RCC 7860 (cell line): ENCODE data around the gene ARRDC3.
"Not testable (repeated sequence)": the region's sequence is repeated elsewhere in the genome, so short reads cannot be mapped to it uniquely, and the experiment has no call there.

Experiments
- DNase-seq: peaks from one replicate; pipeline ENCODE4 v3.0.0-alpha.2; 2015; ENCODE audit warnings: low spot score
- FAIRE-seq: peaks from 2 replicates; lab custom pipeline; 2012; peaks lifted over from hg19 to GRCh38; lab: Jason Lieb, UNC

ARRDC3 gene

GRCh38 chr5:91383027-91383955, at the start of gene ARRDC3:
Gene ARRDC3, minus strand, starts transcription at chr5:91383317. Its CDS starts 225 bp downstream, at chr5:91383092.
- DNase-seq (peak; percentile 88), FAIRE-seq (no peak)

DNA sequence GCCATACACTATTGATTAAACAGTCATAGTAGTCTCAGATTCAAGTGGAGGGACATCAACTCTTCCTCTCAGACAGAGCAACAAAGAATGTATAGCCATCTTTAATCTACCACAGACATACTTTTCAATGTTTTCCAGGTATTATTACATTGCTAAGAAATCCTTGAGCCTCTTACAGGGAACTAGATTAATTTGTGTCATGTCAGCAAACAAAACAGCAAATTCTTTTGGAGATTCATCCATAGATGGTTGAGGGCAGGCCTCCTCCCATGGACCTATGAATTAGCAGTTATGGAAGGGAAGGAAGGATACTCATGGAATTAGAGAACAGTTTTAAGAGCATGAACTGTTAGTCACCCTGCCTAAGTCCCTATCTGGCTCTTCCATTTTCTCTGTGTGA, 47.8 kb upstream of the ARRDC3 start:
- DNase-seq (no peak), FAIRE-seq (no peak)

- FAIRE-seq (no peak), DNase-seq (no peak)
These were observed 41.7 kb upstream of the ARRDC3 start for GRCh38 chr5:91424638-91425436.

- DNase-seq (no peak), FAIRE-seq (no peak)
These were observed 40.8 kb upstream of the ARRDC3 start for GRCh38 chr5:91423871-91424270.

- DNase-seq, result no peak
- no peak for FAIRE-seq
These were observed 37.8 kb upstream of the ARRDC3 start for GRCh38 chr5:91420879-91421278.

DNA sequence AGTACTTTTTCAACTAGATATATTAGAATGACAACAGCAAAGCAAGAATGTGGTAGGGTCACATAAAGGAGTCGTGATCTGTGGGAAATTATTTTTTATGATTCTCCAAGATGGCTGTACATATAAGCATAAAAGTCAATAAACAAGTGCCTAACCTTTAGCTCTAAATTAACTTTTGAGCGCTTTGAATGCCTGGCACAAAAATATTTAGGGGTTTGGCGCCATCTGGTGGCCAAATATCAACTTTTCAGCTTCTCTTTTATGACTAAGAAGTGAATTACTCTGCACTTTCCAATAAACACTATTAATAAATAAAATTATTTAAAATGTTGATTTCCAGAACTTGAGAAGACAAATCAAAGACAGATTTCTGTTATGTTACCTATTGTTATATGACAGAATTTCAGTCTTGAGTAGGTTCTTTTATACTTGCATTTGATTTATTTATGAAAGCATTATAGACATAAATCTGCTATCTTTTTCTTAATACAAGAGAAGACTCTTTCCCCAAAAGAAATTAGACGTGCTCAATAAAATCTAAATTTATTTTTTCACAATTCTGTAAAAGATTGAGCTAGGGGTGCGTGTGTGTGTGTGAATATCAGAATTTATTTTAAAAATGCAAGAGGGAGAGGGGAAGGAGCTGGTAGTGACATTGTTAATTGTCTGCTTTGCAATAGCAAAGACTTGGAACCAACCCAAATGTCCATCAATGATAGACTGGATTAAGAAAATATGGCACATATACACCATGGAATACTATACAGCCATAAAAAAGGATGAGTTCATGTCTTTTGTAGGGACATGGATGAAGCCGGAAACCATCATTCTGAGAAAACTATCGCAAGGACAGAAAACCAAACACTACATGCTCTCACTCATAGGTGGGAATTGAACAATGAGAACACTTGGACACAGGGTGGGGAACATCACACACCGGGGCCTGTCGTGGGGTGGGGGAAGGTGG, 36.7 kb upstream of the ARRDC3 start:
- peak; percentile 74 for FAIRE-seq
- peak; percentile 8 for DNase-seq

GRCh38 chr5:91419136-91419535, 36.0 kb upstream of the ARRDC3 start:
- no peak for FAIRE-seq

DNA sequence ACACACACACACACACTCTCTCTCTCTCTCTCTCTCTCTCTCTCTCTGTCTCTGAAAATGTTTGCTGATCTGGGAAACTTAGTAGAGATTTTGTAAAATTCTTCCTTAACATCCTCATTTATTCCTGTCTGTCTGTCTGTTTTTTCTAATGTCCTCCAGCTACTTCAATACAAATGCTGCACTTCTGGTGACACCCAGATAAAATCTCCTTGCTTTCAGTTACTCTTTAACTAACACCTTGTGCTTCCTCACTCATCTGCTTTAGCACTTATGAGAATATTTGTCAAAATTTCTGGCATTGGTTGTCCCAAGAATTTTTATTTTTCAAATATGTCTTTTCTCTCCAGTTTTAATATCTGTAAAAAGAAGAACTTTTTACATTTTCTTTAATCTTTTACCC, 35.0 kb upstream of the ARRDC3 start:
- no peak for FAIRE-seq

More at GRCh38 chr5:91419136-91419535, 36.0 kb upstream of the ARRDC3 start:
- no peak for DNase-seq

DNA sequence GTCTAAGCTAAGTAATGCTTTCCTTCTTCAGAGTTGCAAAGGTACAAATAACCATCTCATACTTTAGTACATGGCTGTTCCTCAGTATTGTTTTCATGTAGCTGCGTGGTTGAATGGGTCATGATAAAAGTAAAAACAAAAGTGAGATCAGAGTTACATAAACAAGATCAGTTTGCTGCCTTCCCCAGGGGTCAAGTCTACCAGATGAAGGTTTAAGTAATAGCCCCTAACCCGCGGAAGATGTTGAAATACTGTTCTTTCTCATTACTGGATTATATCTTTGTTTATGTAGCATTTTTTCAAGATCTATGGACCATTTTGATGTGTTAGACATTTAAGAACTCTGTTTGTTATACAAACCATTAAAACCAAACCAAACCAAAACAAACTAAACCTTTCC, 34.1 kb upstream of the ARRDC3 start:
- DNase-seq, result no peak
- FAIRE-seq, result no peak

More for the DNA sequence above, 35.0 kb upstream of the ARRDC3 start:
- no peak for DNase-seq

- no peak for DNase-seq
- FAIRE-seq, result no peak
These were observed 33.4 kb upstream of the ARRDC3 start for GRCh38 chr5:91416491-91416890.

DNA sequence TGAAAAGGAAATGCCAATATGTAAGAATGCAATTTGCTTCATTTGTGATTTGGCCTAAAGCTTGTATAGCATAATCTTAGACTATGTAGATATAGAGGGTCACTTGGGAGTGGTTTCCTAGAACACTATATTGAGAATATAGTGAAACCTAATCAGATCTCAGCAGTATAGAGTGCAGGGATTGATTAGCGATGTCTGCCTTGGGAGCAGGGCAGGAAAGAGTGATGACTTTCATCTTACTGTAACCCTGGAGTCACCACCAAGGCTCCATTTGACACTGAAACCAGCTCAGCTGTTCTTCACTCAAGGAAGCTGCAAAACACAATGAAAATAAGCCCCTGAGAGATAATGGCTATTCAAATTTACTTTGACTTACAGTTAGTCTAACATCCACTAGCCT, 26.2 kb upstream of the ARRDC3 start:
- FAIRE-seq, result no peak
- DNase-seq, result no peak

GRCh38 chr5:91408710-91409109, 25.6 kb upstream of the ARRDC3 start:
- FAIRE-seq (no peak), DNase-seq (no peak)

- no peak for FAIRE-seq
- DNase-seq, result no peak
These were observed 24.1 kb upstream of the ARRDC3 start for GRCh38 chr5:91407204-91407603.

DNA sequence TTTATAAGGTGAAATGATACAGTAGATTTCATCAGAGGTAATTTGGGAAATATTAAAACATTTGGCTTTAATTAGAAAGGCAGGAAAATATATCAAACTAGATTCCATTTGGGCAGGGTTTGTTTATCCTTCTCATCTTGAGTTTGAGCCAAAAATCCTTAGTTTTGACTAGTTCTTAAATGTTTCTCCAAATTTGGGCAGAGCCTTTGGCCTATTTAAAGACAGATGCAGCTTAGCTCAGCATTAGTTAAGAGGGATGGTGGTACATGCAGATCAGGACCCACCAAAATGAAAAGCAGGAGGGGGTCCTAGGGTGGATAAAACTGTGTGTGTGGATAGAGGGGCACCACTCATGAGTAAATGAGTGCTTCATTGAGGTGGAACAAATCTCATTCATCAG, 20.3 kb upstream of the ARRDC3 start:
- FAIRE-seq (no peak), DNase-seq (no peak)

DNA sequence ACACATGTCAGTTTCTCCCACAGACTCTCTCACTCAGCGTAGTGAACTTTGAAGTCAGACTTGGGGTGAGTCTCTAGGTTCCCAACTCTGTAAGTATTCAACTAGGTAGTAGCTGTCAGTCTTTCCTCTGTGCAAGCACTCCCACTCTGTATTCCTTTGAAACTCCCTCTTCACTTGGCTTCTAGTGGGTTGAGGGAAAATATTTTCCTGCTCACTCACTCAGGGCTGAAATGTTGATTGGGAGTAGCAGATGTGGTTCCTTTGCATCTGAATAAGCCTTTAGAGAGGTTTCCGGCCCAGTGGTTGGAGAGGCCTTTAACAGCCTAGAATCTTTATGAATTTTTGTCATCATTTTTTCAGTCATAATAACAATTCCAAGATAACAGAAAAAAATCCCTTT, 18.1 kb upstream of the ARRDC3 start:
- FAIRE-seq, result no peak
- no peak for DNase-seq

GRCh38 chr5:91397791-91398190, 14.7 kb upstream of the ARRDC3 start:
- DNase-seq, result no peak
- no peak for FAIRE-seq

GRCh38 chr5:91390268-91390667, 7.2 kb upstream of the ARRDC3 start:
- no peak for FAIRE-seq
- DNase-seq, result no peak

- not testable (repeated sequence) for DNase-seq, FAIRE-seq
These were observed 6.4 kb upstream of the ARRDC3 start for GRCh38 chr5:91389555-91389954.

GRCh38 chr5:91388362-91388761, 5.2 kb upstream of the ARRDC3 start:
- DNase-seq (no peak), FAIRE-seq (no peak)

- FAIRE-seq, result no peak
These were observed 3.0 kb upstream of the ARRDC3 start for GRCh38 chr5:91386120-91386519.

GRCh38 chr5:91385596-91385995, 2.5 kb upstream of the ARRDC3 start:
- FAIRE-seq, DNase-seq: not testable (repeated sequence)

More at GRCh38 chr5:91386120-91386519, 3.0 kb upstream of the ARRDC3 start:
- no peak for DNase-seq
